Airway epithelial cell (primary cell): ENCODE data around the gene NDUFAF5. TPM values are rescaled to one million over a fixed set of nuclear protein-coding genes. Genes with fewer than 3 reads are reported as not detected.

Experiments
- total RNA-seq: library from RNA; depleted of rRNA; stranded (reverse); fragments of >200 nt; gene quantifications from 2 replicates; pipeline ENCODE4 v1.2.3, GENCODE V29; 2015

Gene NDUFAF5, protein sequence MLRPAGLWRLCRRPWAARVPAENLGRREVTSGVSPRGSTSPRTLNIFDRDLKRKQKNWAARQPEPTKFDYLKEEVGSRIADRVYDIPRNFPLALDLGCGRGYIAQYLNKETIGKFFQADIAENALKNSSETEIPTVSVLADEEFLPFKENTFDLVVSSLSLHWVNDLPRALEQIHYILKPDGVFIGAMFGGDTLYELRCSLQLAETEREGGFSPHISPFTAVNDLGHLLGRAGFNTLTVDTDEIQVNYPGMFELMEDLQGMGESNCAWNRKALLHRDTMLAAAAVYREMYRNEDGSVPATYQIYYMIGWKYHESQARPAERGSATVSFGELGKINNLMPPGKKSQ
- 12.8 and 18.1 TPM in 2 replicates for total RNA-seq

GRCh38 chr20:13784893-13785715 lies at the start of gene NDUFAF5, which contains the start of gene ESF1:
Gene NDUFAF5 (plus strand): TSS chr20:13785028. CDS start chr20:13785069, 41 bp downstream.
Gene ESF1 (minus strand): TSS chr20:13784919. CDS start chr20:13783140, 1,779 bp downstream.

Other genes starting within 250 kb of the NDUFAF5 start
- 7.3 and 10.2 TPM in 2 replicates for gene TASP1, start 146.1 kb upstream of the NDUFAF5 start, total RNA-seq
- 7.1 and 9.2 TPM in 2 replicates for gene ESF1, start 109 bp upstream of the NDUFAF5 start, total RNA-seq
- gene SEL1L2, start 205.6 kb downstream of the NDUFAF5 start, total RNA-seq, result not detected in 2 replicates
- gene MACROD2, start 210.5 kb downstream of the NDUFAF5 start, total RNA-seq, result 0.92 TPM in 1 of 2 replicates, not detected in the other